Breast epithelium (tissue), 4 donors: Measurements from ENCODE around the gene MARCHF3. TPM values are rescaled to one million over a fixed set of nuclear protein-coding genes. Genes with fewer than 3 reads are reported as not detected.
"Not testable (repeated sequence)": the region's sequence is repeated elsewhere in the genome, so short reads cannot be mapped to it uniquely, and the experiment has no call there.

ENCODE experiments used
- DNase-seq, 2 donors: peaks; one replicate each; pipeline ENCODE4 v3.0.0-alpha.2; 2019; ENCODE audit warnings: low spot score in 2 of 2
- H3K27ac ChIP-seq, 2 donors: fragments of 200-600 bp; sonication (generic) in 1 of 2; one replicate each; pipeline ENCODE4 v1.5.1; 2016 to 2019; ENCODE audit warnings: mild to moderate bottlenecking in 1 of 2
- H3K27me3 ChIP-seq, 2 donors: fragments of 200-600 bp; sonication (generic) in 1 of 2; one replicate each; pipeline versions ENCODE4 v1.5.1 to v1.6.0; 2017 to 2019; ENCODE audit warnings: control low read depth in 1 of 2, mild to moderate bottlenecking in 1 of 2
- H3K36me3 ChIP-seq: fragments of 200-600 bp; one replicate; pipeline ENCODE4 v1.5.1; 2019
- H3K4me1 ChIP-seq, 2 donors: fragments of 200-600 bp; sonication (generic); one replicate each; pipeline ENCODE4 v1.5.1; 2016 to 2019; ENCODE audit warnings: control low read depth in 1 of 2
- H3K4me3 ChIP-seq, 3 donors: fragments of 200-600 bp; sonication (generic); 1 replicate in 2 of 3; 2 replicates in 1 of 3; pipeline ENCODE4 v1.5.1; 2016 to 2019; ENCODE audit warnings: mild to moderate bottlenecking in 3 of 3, moderate library complexity in 2 of 3
- H3K9me3 ChIP-seq, 2 donors: fragments of 200-600 bp; sonication (generic) in 1 of 2; one replicate each; pipeline ENCODE4 v1.5.1; 2016 to 2019; ENCODE audit warnings: control low read depth in 1 of 2
- POLR2A ChIP-seq: fragments of 450-650 bp; IDR thresholded peaks from one replicate; pipeline ENCODE4 v1.6.1; 2016; ENCODE audit warnings: antibody characterized with exemption, mild to moderate bottlenecking, moderate library complexity
- POLR2AphosphoS5 ChIP-seq, 3 donors: sonication (generic); formaldehyde crosslinking; IDR thresholded peaks; one replicate each; pipeline ENCODE4 v1.6.1; 2017; ENCODE audit warnings: antibody characterized with exemption in 3 of 3
- intact Hi-C: fragments of 100-400 bp; cut with DNase I; formaldehyde crosslinking; loops from one replicate; pipeline ENCODE4 v1.15.1; 2023; ENCODE audit warnings: low total_unique reads
- total RNA-seq, 3 donors: library from RNA; depleted of rRNA; stranded (reverse); fragments of >200 nt; gene quantifications; one replicate each; pipeline ENCODE4 v1.1.0, GENCODE V29; 2016
- TF ChIP-seq, protein P1 (sequence below), 3 donors: fragments of 450-650 bp; IDR thresholded peaks; one replicate each; pipeline ENCODE4 v1.5.1; 2016 to 2017; ENCODE audit warnings: antibody characterized with exemption in 3 of 3, mild to moderate bottlenecking in 3 of 3, moderate library complexity in 3 of 3

The MARCHF3 gene
- total RNA-seq, 3 donors from 2014 or later = 7.5 to 16.1 (median 11.6) TPM

DNA sequence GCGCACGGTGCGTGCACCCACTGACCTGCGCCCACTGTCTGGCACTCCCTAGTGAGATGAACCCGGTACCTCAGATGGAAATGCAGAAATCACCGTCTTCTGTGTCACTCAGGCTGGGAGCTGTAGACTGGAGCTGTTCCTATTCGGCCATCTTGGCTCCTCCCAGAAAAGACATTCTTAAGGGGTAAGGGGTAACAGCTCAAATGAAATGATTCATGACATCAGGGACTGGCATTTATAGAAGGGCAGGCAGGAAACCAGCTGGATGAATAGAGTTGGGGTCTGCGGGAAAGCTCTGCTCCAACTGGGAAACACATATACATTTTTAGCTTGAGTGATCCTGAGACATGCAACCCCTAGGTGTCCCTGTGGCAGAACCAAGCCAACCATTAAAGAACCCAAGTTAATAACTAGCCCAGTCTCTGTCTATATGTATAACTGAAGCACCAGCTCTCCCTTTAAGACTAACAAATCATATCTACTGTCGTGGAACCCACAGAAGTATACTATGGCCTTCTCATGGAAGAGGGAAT, 134.1 kb downstream of the MARCHF3 start:
- Histone ChIP-seq H3K9me3 (no peaks in the 10 kb centered on the region), H3K4me3 (no peak overlapping the region), H3K27me3 (no peaks in the 10 kb centered on the region), H3K4me1 (no peaks in the 10 kb centered on the region), H3K27ac (no peak overlapping the region), H3K36me3 (no peaks in the 10 kb centered on the region)
- intact Hi-C loops = no loop called here
- TF ChIP-seq POLR2A = no peak
- no peak for DNase-seq

DNA sequence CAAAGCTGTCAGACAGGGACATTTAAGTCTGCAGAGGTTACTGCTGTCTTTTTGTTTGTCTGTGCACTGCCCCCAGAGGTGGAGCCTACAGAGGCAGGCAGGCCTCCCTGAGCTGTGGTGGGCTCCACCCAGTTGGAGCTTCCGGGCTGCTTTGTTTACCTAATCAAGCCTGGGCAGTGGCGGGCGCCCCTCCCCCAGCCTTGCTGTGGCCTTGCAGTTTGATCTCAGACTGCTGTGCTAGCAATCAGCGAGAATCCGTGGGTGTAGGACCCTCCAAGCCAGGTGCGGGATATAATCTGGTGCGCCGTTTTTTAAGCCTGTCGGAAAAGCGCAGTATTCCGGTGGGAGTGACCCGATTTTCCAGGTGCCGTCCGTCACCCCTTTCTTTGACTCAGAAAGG, 134.6 kb downstream of the MARCHF3 start:
- intact Hi-C loops, H3K27me3 ChIP-seq, H3K4me3 ChIP-seq, H3K36me3 ChIP-seq, H3K9me3 ChIP-seq, H3K4me1 ChIP-seq, H3K27ac ChIP-seq, DNase-seq: not testable (repeated sequence)

- H3K36me3 ChIP-seq, DNase-seq, intact Hi-C loops, H3K27ac ChIP-seq, H3K9me3 ChIP-seq, H3K27me3 ChIP-seq, H3K4me1 ChIP-seq, H3K4me3 ChIP-seq: not testable (repeated sequence)
Observed at GRCh38 chr5:126890414-126890813, 139.9 kb downstream of the MARCHF3 start.

DNA sequence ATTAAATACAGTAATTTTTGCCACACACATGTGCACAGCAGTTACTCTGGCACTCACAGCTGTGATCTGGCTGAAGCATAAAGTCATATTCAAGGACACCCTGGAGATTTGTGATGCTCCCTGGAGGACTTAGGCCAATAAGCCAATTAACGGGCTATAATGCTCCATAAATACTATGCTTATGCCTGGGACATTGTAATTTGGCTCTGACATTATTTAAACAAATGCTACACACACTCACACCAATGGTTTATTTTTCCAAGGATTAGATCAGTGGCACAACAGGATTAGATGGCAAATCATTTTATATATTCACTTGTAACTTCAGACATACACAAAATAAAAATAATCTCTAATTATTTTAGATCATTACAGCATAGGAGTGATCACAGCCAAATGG, 142.2 kb downstream of the MARCHF3 start:
- no peaks in the 10 kb centered on the region for H3K4me1 ChIP-seq
- no peaks in the 10 kb centered on the region for H3K9me3 ChIP-seq
- no peak overlapping the region for H3K4me3 ChIP-seq
- intact Hi-C loops = no loop called here
- H3K36me3 ChIP-seq = no peaks in the 10 kb centered on the region
- H3K27ac ChIP-seq = no peak overlapping the region
- no peaks in the 10 kb centered on the region for H3K27me3 ChIP-seq
- TF ChIP-seq, protein P1, sequence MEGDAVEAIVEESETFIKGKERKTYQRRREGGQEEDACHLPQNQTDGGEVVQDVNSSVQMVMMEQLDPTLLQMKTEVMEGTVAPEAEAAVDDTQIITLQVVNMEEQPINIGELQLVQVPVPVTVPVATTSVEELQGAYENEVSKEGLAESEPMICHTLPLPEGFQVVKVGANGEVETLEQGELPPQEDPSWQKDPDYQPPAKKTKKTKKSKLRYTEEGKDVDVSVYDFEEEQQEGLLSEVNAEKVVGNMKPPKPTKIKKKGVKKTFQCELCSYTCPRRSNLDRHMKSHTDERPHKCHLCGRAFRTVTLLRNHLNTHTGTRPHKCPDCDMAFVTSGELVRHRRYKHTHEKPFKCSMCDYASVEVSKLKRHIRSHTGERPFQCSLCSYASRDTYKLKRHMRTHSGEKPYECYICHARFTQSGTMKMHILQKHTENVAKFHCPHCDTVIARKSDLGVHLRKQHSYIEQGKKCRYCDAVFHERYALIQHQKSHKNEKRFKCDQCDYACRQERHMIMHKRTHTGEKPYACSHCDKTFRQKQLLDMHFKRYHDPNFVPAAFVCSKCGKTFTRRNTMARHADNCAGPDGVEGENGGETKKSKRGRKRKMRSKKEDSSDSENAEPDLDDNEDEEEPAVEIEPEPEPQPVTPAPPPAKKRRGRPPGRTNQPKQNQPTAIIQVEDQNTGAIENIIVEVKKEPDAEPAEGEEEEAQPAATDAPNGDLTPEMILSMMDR (IDR thresholded peaks at IDR 0.05) = no peak
- TF ChIP-seq POLR2A (no peak), POLR2AphosphoS5 (IDR thresholded peaks at IDR 0.05) (no peak)
- DNase-seq = no peak

GRCh38 chr5:126884269-126884819, 146.0 kb downstream of the MARCHF3 start:
- no peaks in the 10 kb centered on the region for H3K27me3 ChIP-seq
- DNase-seq = no peak
- no peak overlapping the region for H3K4me3 ChIP-seq
- no peaks in the 10 kb centered on the region for H3K4me1 ChIP-seq
- TF ChIP-seq POLR2A (no peak), POLR2AphosphoS5 (IDR thresholded peaks at IDR 0.05) (no peak)
- TF ChIP-seq, protein P1 (IDR thresholded peaks at IDR 0.05) = no peak
- H3K36me3 ChIP-seq = no peaks in the 10 kb centered on the region
- no peaks in the 10 kb centered on the region for H3K9me3 ChIP-seq
- intact Hi-C loops = no loop called here
- H3K27ac ChIP-seq = no peak overlapping the region

DNA sequence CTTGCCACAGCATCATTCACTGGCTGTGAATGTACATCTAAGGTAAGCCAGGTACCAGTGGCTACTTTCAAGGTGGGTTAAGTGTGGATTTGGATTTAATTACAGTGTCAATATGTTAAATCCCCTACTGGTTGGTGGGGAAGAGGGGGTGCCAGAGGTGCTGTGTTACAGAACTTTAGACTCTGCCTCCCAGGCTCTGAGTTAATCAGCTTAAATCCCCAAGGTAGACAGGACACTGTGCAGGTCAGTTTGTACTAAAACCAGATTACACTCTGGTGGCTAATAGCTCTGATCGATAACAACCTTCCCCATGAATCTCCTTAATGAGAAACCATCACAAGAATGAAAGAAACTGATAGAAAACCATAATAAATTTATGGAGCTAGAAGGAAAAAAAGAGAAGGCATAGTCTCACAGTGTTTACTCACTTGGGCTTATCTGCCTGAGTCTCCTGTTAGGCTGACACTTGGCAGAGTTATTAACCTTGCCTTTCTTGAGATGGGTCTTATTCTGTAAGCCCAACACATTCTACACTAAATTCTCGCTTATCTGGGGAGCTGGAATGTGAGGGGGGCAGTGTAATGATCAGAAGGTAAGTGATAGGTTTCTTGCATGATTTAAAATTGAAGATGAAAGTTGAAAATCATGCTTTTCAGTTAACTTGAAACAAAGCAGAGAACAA, 146.7 kb downstream of the MARCHF3 start:
- Histone ChIP-seq H3K27ac (no peak overlapping the region), H3K9me3 (no peaks in the 10 kb centered on the region), H3K4me1 (no peaks in the 10 kb centered on the region), H3K27me3 (no peaks in the 10 kb centered on the region), H3K36me3 (no peaks in the 10 kb centered on the region), H3K4me3 (no peak overlapping the region)
- intact Hi-C loops = no loop called here
- DNase-seq = no peak
- TF ChIP-seq POLR2A (no peak), POLR2AphosphoS5 (IDR thresholded peaks at IDR 0.05) (no peak)
- TF ChIP-seq, protein P1 (IDR thresholded peaks at IDR 0.05) = no peak
